Peyer's patch (tissue), 4 donors: ENCODE data around the gene ADGRD1.

Source experiments
- CTCF ChIP-seq, 6 experiments: fragments of 450-650 bp in 4 of 6; fragments of 200-600 bp in 2 of 6; sonication (generic) in 1 of 6; IDR thresholded peaks; one replicate each; pipeline ENCODE4 v1.5.1; 2017 to 2019; ENCODE audit warnings: antibody characterized with exemption in 6 of 6, mild to moderate bottlenecking in 3 of 6, moderate library complexity in 1 of 6
- POLR2A ChIP-seq, 2 donors: fragments of 450-650 bp; IDR thresholded peaks; one replicate each; pipeline ENCODE4 v1.5.1; 2017; ENCODE audit warnings: antibody characterized with exemption in 2 of 2, mild to moderate bottlenecking in 2 of 2, moderate library complexity in 2 of 2

DNA sequence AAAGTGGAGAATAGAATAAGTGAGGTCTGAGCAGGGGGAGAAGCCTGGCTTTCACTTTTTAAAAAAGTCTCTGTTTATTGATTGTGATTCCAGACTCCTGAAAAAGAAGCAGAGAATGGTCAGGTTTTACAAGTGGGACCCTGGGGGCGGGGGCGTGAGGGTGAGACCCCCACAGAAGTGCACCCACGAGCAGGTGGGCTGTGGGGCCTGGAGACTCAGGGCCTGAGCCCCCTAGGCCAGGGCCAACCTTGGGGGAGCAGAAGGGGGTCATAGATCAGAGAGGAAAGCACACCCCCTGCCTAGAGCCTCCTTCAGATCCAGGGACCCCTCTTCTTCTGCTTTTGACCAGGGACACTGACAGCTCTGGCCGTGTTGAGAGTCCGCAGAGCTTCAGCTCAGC lies 180.3 kb downstream of the ADGRD1 start:
- no peak for TF ChIP-seq CTCF (IDR thresholded peaks at IDR 0.05)
- no peak for TF ChIP-seq POLR2A (IDR thresholded peaks at IDR 0.05)
